Peyer's patch (tissue), 4 donors: ENCODE results near the gene ATP6V0D1. TPM values are rescaled to one million over a fixed set of nuclear protein-coding genes. Genes with fewer than 3 reads are reported as not detected.

Experiments
- DNase-seq, 3 donors: peaks; one replicate each; pipeline ENCODE4 v3.0.0-alpha.2; 2017 to 2019
- H3K27ac ChIP-seq, 4 donors: fragments of 200-600 bp; sonication (generic); one replicate each; pipeline ENCODE4 v1.5.1; 2016 to 2019
- H3K27me3 ChIP-seq, 2 donors: fragments of 200-600 bp; sonication (generic); one replicate each; pipeline ENCODE4 v1.5.1; 2019
- H3K36me3 ChIP-seq, 3 donors: fragments of 200-600 bp; sonication (generic); one replicate each; pipeline ENCODE4 v1.5.1; 2016 to 2019
- H3K4me1 ChIP-seq, 4 donors: fragments of 200-600 bp; sonication (generic); one replicate each; pipeline ENCODE4 v1.5.1; 2016 to 2019
- H3K4me3 ChIP-seq, 4 donors: fragments of 200-600 bp; sonication (generic); 1 replicate in 3 of 4; 2 replicates in 1 of 4; pipeline ENCODE4 v1.5.1; 2016 to 2019; ENCODE audit warnings: mild to moderate bottlenecking in 1 of 4
- H3K9me3 ChIP-seq, 4 donors: fragments of 200-600 bp; sonication (generic); one replicate each; pipeline ENCODE4 v1.5.1; 2016 to 2019; ENCODE audit warnings: mild to moderate bottlenecking in 1 of 4
- CTCF ChIP-seq, 6 experiments: fragments of 450-650 bp in 4 of 6; fragments of 200-600 bp in 2 of 6; sonication (generic) in 1 of 6; IDR thresholded peaks; one replicate each; pipeline ENCODE4 v1.5.1; 2017 to 2019; ENCODE audit warnings: antibody characterized with exemption in 6 of 6, mild to moderate bottlenecking in 3 of 6, moderate library complexity in 1 of 6
- POLR2A ChIP-seq, 2 donors: fragments of 450-650 bp; IDR thresholded peaks; one replicate each; pipeline ENCODE4 v1.5.1; 2017; ENCODE audit warnings: antibody characterized with exemption in 2 of 2, mild to moderate bottlenecking in 2 of 2, moderate library complexity in 2 of 2
- total RNA-seq, 4 donors: library from RNA; depleted of rRNA; stranded (reverse); fragments of >200 nt; gene quantifications; one replicate each; pipeline ENCODE4 v1.1.0, GENCODE V29; 2016

The ATP6V0D1 gene
- total RNA-seq, 4 donors from 2014 or later: 131 to 223 (median 202) TPM

- H3K27me3 ChIP-seq: no peaks in the 10 kb centered on the region
- no peak overlapping the region for H3K4me3 ChIP-seq
- peaks cover 4 to 43% (median 10%) of the 10 kb centered on the region in 4 donors for H3K4me1 ChIP-seq
- H3K9me3 ChIP-seq: no peaks in the 10 kb centered on the region
- no peaks in the 10 kb centered on the region for H3K36me3 ChIP-seq
- H3K27ac ChIP-seq: no peak overlapping the region
- TF ChIP-seq POLR2A (IDR thresholded peaks at IDR 0.05) (no peak), CTCF (IDR thresholded peaks at IDR 0.05) (peak in 2 of 6 experiments; percentile 1 to 6)
- no peak for DNase-seq
These were observed 80.9 kb downstream of the ATP6V0D1 start for GRCh38 chr16:67399749-67400704.

DNA sequence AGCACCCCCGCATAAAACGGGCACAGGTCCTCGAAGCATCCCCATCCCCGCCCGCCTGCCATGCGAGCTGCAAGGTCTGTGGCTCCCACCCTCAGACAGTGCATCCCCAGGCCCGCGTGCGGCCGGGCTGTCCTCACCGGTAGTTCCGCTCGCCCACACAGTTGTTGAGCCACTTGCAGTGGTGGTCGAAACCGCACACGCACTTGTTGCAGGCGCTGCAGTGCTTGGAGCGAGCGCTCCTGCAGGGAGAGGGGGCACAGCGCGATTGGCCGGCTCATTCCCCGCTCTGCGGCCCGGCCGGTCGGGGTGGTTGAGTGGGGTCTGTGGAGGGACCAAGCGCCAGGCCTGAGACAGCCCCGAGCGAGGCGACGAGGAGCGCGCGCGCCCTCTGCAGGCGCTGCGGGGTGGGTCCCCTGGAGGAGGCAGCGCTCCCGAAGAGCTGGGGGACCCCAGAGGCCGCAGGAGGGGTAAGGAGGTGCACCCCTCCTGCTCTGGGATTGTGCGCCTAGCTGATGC, 81.7 kb downstream of the ATP6V0D1 start:
- TF ChIP-seq CTCF (IDR thresholded peaks at IDR 0.05) (peak; percentile 53 to 73 (median 70)), POLR2A (IDR thresholded peaks at IDR 0.05) (no peak)
- peak in 2 of 3 donors; percentile 70 to 74 for DNase-seq
- Histone ChIP-seq H3K36me3 (no peaks in the 10 kb centered on the region), H3K27me3 (no peaks in the 10 kb centered on the region), H3K27ac (no peak overlapping the region), H3K9me3 (no peaks in the 10 kb centered on the region), H3K4me3 (no peak overlapping the region), H3K4me1 (peaks cover 4 to 47% (median 10%) of the 10 kb centered on the region in 4 donors)

GRCh38 chr16:67398546-67399217, 82.3 kb downstream of the ATP6V0D1 start:
- TF ChIP-seq POLR2A (IDR thresholded peaks at IDR 0.05) (no peak), CTCF (IDR thresholded peaks at IDR 0.05) (no peak)
- DNase-seq: no peak
- Histone ChIP-seq H3K36me3 (no peaks in the 10 kb centered on the region), H3K9me3 (no peaks in the 10 kb centered on the region), H3K4me3 (no peak overlapping the region), H3K27ac (no peak overlapping the region), H3K4me1 (peaks cover 4 to 49% (median 12%) of the 10 kb centered on the region in 4 donors), H3K27me3 (no peaks in the 10 kb centered on the region)

DNA sequence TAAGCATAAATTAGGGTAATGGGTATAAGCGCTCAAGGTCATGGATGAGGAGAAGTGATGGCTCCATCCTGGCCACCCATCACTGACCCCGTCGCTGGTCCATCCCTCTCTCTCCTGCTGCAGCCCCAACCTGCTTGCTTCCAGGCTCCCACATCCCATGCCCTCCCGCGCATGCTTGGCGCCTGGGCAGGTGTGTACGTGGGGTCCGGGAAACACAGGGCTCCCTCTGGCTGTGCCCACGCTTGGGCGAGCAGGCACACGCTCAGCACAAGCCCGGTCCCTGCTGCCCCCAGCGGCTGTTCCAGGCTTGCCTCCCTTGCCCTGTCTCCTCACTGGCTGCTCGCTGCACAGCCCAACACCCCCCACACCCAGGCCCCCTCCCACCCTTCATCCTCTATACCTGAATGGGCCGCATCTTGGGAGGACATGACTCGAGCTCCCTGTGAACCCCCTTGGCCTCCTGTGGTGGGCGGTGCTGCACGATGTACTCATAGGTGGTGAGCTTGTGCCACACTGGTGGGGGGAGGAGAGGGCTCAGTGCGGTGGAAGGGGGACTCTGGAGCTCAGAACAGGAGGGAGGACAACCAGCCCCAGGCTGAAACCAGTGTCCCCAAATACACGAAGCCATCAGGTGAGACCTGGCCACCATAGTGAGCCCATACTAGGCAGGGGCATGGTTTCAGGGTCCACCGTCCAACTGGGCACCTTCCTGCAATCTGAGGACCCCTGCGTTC, 83.0 kb downstream of the ATP6V0D1 start:
- H3K36me3 ChIP-seq: no peaks in the 10 kb centered on the region
- H3K27ac ChIP-seq: no peak overlapping the region
- DNase-seq: no peak
- H3K4me1 ChIP-seq: peaks cover 4 to 54% (median 15%) of the 10 kb centered on the region in 4 donors
- H3K9me3 ChIP-seq: no peaks in the 10 kb centered on the region
- TF ChIP-seq POLR2A (IDR thresholded peaks at IDR 0.05) (no peak), CTCF (IDR thresholded peaks at IDR 0.05) (no peak)
- H3K4me3 ChIP-seq: no peak overlapping the region
- H3K27me3 ChIP-seq: no peaks in the 10 kb centered on the region
